GDM1 (cell line): ENCODE data around the gene CREB3.

Experiments
- DNase-seq: peaks from one replicate; lab custom pipeline; 2025; lab: John Stamatoyannopoulos, UW

Gene CREB3

GRCh38 chr9:35749515-35750255 is 17.2 kb downstream of the CREB3 start:
- DNase-seq, result no peak

DNA sequence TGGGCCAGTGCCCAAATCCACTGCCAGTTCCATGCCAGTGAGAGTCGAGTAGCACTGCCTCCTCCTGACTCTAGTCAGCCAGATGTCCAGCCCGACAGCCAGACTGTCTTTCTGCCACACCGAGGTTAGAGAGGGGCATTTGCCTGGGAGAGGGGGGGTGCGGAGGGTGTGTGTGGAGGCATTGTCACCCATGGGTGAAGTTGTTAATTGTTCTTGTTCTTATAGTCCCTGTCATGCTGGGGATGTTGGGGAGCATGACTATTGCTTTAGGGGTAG is 17.7 kb downstream of the CREB3 start:
- no peak for DNase-seq

- no peak for DNase-seq
These were observed 21.0 kb downstream of the CREB3 start for GRCh38 chr9:35753466-35753865.

DNA sequence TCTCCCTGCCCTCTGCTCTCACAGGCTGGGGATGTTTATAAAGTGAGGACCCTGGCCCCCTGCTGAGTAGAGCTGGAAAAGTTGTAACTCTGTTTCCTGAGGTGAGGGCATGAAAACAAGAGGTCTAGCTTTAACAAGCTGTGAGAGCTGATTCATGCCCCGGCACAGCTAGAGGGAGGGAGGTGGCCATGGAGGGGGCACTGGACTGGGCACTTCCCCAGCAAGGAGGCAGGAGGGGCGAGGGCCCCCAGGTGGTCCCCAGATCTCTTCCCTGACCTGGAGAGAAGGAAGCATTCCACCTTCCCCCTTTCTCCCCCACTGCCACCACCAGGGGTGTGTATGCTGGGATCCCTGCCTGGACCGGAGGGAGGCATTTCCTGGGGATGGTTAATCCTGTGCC is 21.8 kb downstream of the CREB3 start, which contains the start of gene MSMP:
Gene MSMP (minus strand): TSS at position 13 of the 400 bp plus-strand sequence. CDS start 147 bp downstream, outside the sequence.
- no peak for DNase-seq

GRCh38 chr9:35755071-35755470 is 22.6 kb downstream of the CREB3 start:
- DNase-seq, result no peak

- DNase-seq, result peak; percentile 70
These were observed 24.1 kb downstream of the CREB3 start for GRCh38 chr9:35756275-35757225.

DNA sequence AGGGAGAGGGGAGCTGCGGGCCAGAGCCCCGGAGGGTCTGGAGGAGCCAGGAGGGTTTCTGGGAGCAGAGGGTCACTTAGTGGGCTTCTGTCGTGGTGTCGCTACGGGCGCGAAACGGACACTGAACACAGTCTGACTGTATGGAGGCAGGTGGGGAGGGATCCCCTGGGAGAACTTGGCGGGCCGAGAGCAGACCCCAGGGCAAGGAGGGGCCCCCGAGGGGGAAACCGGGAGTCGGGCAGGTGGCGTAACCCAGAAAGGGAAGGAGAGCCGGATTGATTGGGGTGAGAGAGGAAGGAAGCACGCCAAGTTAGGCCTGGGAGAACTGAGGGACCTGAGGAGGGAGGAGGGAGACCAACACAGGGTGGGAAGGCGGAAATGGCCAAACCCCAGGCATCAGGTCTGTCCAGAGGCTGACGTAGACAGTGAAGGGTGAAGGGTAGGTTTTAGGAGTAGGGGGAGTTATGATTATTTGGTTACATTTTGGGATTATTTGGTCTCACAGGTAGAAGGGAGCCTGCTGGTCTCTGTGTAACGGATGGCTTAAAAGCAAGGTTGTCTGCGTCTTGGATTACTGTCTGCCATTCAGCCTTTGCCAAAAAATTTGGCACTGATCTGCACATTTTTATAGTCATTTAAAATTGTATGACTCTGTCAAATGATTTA is 24.9 kb downstream of the CREB3 start:
- DNase-seq, result peak; percentile 26

- DNase-seq, result no peak
These were observed 25.4 kb downstream of the CREB3 start for GRCh38 chr9:35757892-35758275.

DNA sequence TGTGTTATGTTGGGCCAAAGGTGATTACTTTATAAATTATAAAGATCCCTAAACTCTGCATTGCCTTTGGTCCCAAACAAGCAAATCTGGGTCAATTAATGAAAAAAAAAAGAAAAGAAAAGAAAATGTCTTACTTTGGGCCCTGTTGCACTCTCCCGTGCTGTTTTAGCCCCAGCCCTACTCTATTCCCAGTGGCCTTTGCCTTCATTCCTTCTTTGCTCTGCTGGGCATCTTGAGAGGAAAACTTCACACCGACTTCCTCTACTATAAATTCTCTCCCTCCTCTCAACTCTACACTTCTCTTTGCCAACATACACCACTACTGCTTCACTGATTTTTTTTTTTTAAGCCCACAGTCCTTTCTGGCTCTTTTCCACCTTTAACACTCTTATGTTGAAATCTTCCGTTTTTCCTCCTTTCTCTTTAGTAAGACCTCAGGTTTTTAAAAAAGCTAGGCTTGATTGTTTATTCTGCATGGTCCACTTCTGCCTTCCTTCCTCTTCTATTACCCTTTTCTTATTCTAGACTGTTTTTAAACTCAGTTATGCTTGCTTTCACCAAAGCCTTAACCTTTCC is 26.1 kb downstream of the CREB3 start:
- no peak for DNase-seq

DNA sequence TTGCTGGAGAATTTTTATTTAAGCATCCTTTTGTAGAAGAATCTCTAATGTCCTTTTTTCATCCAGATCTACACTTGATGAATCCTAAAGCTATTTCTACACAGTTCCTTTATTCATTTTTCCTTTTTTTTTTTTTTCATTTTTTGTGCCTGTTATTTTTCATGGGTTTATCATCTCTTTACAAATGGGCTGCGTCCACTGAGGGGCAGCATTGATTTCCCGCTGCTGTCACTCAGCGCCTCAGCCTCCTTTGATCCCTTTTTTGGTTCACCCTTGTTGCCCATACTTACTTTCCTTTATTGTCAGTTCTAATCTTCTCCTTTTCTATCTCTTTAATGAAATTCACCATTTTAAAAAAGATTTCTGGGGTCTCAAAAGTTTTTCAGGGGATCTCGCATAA is 27.3 kb downstream of the CREB3 start:
- DNase-seq, result no peak

- peak; percentile 24 for DNase-seq
These were observed 28.2 kb downstream of the CREB3 start for GRCh38 chr9:35760651-35761050.

- DNase-seq, result no peak
These were observed 30.7 kb downstream of the CREB3 start for GRCh38 chr9:35763181-35763580.

GRCh38 chr9:35763803-35764202 is 31.3 kb downstream of the CREB3 start:
- DNase-seq, result no peak

- DNase-seq, result no peak
These were observed 34.5 kb downstream of the CREB3 start for GRCh38 chr9:35766997-35767396.

DNA sequence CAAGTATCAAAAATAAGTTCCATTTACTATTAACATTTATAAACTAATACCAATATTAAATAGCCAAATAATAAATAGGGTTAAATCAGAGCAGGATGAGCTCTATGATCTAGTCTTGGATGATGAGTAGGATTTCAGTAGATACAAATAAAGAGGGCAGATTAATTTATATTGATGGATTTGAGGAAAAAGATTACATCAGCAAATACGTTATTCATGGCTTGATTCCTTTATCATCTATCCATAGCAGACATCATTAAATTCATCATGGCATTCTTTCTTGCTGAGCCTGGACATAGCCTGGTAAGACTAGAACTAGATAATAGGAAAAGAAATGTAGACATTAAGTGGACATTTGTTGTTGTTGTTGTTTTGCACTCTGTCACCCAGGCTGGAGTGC is 35.0 kb downstream of the CREB3 start:
- DNase-seq, result no peak

DNA sequence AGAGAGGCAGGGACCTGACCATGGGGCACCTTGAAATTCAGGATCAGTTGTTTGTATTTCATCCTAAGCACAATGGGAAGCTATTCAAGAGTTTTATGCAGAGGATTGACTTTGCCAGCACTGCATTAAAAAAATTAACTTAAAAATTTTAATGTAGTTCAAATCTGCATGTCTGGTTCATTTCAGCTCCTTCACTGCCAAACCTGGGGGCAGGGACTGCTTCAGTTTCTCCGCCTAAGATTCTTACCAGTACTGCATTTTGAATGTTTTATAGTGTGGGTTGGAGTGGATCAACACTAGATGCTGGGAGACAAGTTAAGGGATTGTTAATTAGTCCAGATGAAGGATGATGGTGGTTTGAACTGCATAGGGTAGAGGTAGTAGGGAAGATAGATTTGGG is 37.3 kb downstream of the CREB3 start:
- no peak for DNase-seq

DNA sequence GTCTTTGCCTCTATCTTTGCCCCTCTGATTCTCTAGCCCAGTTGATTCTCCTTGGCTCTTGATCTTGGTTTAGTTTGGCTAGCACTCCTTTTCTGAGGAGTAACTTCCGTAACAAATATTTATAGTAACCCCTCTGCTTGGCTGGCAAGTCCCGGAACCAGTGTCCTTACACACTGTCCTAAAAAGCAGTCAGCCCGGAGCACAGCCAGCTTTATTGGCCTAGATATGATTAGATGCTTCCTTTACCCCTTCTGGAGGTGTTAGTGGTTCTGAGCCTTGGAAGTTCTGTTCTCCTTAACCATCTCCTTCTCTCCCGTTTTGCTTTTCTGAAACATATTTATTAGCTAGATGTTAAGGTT is 38.6 kb downstream of the CREB3 start:
- no peak for DNase-seq

DNA sequence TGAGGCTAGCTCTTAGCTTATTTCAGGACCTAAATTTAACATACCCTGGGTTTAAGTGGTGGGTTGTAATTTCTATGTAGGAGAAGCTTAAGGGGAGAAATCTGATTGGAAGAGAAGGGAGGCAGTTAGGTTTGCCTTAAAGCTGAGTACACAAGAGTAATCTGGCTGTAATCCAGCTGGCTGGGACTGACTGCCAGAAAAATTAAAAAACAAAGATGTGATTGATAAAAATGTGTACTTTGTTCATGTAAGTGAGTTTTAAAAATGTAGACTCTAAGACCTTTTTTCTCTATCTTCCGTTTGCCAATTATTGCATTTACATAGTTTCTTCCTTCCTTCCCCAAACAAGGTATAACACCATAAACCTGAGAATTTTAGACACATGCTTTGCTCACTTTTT is 39.1 kb downstream of the CREB3 start:
- DNase-seq, result no peak

DNA sequence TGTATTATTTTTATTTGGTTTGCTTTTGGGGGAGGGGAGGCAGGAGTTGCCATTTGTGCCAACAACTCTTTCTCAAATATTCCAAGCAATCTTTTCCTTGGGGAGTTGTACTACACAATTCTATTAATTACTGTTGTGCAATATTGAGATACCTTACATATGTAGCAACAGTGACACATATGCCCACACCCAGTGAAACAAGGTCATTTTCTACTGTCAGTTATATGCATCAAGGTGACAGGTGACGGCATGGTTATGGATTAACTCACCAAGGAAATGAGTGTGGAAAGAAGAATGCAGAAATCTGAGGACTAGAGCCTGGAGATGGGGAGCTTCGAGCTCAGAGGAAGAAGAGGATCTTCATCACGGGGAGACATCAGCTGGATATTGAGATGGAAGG is 39.5 kb downstream of the CREB3 start:
- DNase-seq, result no peak

DNA sequence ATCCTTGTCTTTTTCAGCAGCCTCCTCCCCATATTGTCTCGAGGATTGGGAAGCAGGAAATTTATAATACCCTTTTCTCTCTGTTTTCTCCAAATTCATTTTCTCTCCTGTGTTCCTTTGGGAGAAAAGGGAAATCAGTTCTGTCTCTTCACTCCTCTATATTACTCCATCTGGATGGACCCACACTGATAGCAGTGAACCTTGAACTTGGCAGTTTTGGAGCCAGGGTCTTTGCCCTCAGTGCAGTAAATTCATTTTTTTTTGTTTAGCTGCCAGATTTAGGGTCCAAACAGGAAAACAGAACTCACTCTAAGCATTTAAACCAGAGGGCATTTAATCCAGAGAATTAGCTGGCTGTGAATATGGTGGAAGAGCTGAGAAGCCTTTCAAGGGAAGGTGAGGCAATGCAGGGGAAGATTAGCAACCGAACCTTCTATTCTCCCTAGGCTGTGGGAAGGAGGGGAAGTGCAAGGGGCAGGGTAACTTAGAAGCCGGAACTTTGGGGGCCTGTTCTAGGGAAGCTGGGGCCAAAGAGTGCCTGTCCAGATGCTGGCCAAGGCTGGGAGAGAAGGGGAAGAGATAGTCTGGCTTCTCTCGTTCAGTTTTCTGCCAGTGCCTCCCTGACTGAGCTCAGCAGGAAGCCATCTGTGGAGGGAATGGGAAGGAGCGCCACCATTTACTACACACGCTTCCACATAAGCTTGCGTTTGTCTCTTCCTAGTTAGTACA is 42.6 kb downstream of the CREB3 start:
- peak; percentile 70 for DNase-seq

GRCh38 chr9:35776018-35776417 is 43.6 kb downstream of the CREB3 start:
- DNase-seq, result no peak

- no peak for DNase-seq
These were observed 46.0 kb downstream of the CREB3 start for GRCh38 chr9:35778496-35778895.
